Hepatocyte (in vitro differentiated cells): ENCODE measurements around the gene BROX. TPM values are rescaled to one million over a fixed set of nuclear protein-coding genes. Genes with fewer than 3 reads are reported as not detected.
A peak's percentile ranks its signal among the peaks of the same experiment; 100 is the strongest.

Experiments used
- DNase-seq: peaks from one replicate; pipeline ENCODE4 v3.0.0-alpha.2; 2016; ENCODE audit warnings: low spot score
- H2AFZ ChIP-seq: fragments of 200-600 bp; sonication (generic); 2 replicates; pipeline ENCODE4 v1.6.0; 2016; ENCODE audit warnings: antibody characterized with exemption, mild to moderate bottlenecking
- H3K27ac ChIP-seq: fragments of 200-600 bp; sonication (generic); 2 replicates; pipeline ENCODE4 v1.5.1; 2016; ENCODE audit warnings: mild to moderate bottlenecking
- H3K27me3 ChIP-seq: fragments of 200-600 bp; sonication (generic); 2 replicates; pipeline ENCODE4 v1.6.1; 2016
- H3K36me3 ChIP-seq: fragments of 200-600 bp; sonication (generic); replicated peaks from 2 replicates; pipeline ENCODE4 v1.5.1; 2016; ENCODE audit warnings: low read depth; ENCODE audit not compliant: insufficient read depth
- H3K4me1 ChIP-seq: fragments of 200-600 bp; sonication (generic); 2 replicates; pipeline ENCODE4 v1.5.1; 2016; ENCODE audit warnings: mild to moderate bottlenecking, moderate library complexity; ENCODE audit not compliant: insufficient read depth
- H3K4me2 ChIP-seq: fragments of 200-600 bp; sonication (generic); 2 replicates; pipeline ENCODE4 v1.6.0; 2016
- H3K4me3 ChIP-seq: fragments of 200-600 bp; sonication (generic); 2 replicates; pipeline ENCODE4 v1.5.1; 2016; ENCODE audit warnings: mild to moderate bottlenecking
- H3K79me2 ChIP-seq: fragments of 200-600 bp; sonication (generic); 2 replicates; pipeline ENCODE4 v1.6.0; 2017; ENCODE audit warnings: mild to moderate bottlenecking
- H3K9me2 ChIP-seq: fragments of 200-600 bp; sonication (generic); replicated peaks from 2 replicates; pipeline ENCODE4 v1.6.0; 2017; ENCODE audit warnings: mild to moderate bottlenecking; ENCODE audit not compliant: insufficient read depth
- H3K9me3 ChIP-seq: fragments of 200-600 bp; sonication (generic); 2 replicates; pipeline ENCODE4 v1.5.1; 2016; ENCODE audit warnings: low read depth, mild to moderate bottlenecking
- H4K20me1 ChIP-seq: fragments of 200-600 bp; sonication (generic); 2 replicates; pipeline ENCODE4 v1.6.0; 2016; ENCODE audit warnings: mild to moderate bottlenecking; ENCODE audit not compliant: insufficient read depth, poor library complexity, severe bottlenecking
- CTCF ChIP-seq: fragments of 200-600 bp; sonication (generic); IDR thresholded peaks from 2 replicates; pipeline ENCODE4 v1.5.1; 2016; ENCODE audit warnings: antibody characterized with exemption, mild to moderate bottlenecking; ENCODE audit not compliant: poor library complexity
- EZH2 ChIP-seq: fragments of 200-600 bp; sonication (generic); IDR thresholded peaks from 2 replicates; pipeline ENCODE4 v1.6.1; 2016; ENCODE audit warnings: antibody characterized with exemption, mild to moderate bottlenecking, borderline replicate concordance
- EZH2phosphoT487 ChIP-seq: fragments of 200-600 bp; sonication (generic); IDR thresholded peaks from one replicate; pipeline ENCODE4 v1.6.1; 2018; ENCODE audit warnings: antibody characterized with exemption, mild to moderate bottlenecking, low read depth, moderate library complexity; ENCODE audit not compliant: unreplicated experiment, severe bottlenecking
- WGBS: methylation state at CpG from one replicate; pipeline ENCODE4 v1.1.6; 2016; ENCODE audit warnings: low lambda C conversion rate; ENCODE audit errors: missing lambda C conversion rate; 5-methylcytosine and 5-hydroxymethylcytosine counted together
- polyA plus RNA-seq: library from polyadenylated mRNA; unstranded; fragments of >200 nt; fragmentation: Nextera tagmentation; extraction: Ambion mirVana; gene quantifications from 2 replicates; pipeline ENCODE4 v1.2.1, GENCODE V29; 2016
- total RNA-seq: library from RNA; depleted of rRNA; stranded (reverse); fragments of >200 nt; gene quantifications from 2 replicates; pipeline ENCODE4 v1.2.3, GENCODE V29; 2014

Gene BROX
- total and polyA plus RNA-seq, 2 experiments from 2014 or later = 19.4 to 53.8 TPM

- TF ChIP-seq EZH2phosphoT487 (no peak), EZH2 (no peak), CTCF (no peak)
- Histone ChIP-seq H3K27me3 (no peaks in the 10 kb centered on the region), H3K9me2 (no peaks in the 10 kb centered on the region), H2AFZ (no peak overlapping the region), H3K27ac (no peak overlapping the region), H3K4me3 (no peak overlapping the region), H3K4me1 (no peaks in the 10 kb centered on the region), H3K4me2 (no peak overlapping the region), H3K79me2 (no peaks in the 10 kb centered on the region), H3K9me3 (no peaks in the 10 kb centered on the region), H4K20me1 (no peaks in the 10 kb centered on the region), H3K36me3 (no peaks in the 10 kb centered on the region)
- DNase-seq = no peak
- 97% methylated on average over 1 of the region's 1 CpG for WGBS
Observed at GRCh38 chr1:222734740-222735139, 22.4 kb downstream of the BROX start.

GRCh38 chr1:222736470-222736869 is 24.1 kb downstream of the BROX start:
- 56% methylated on average over 5 of the region's 5 CpGs for WGBS
- Histone ChIP-seq H3K9me3 (no peaks in the 10 kb centered on the region), H4K20me1 (no peaks in the 10 kb centered on the region), H3K4me2 (no peak overlapping the region), H3K79me2 (no peaks in the 10 kb centered on the region), H2AFZ (no peak overlapping the region), H3K9me2 (no peaks in the 10 kb centered on the region), H3K27me3 (no peaks in the 10 kb centered on the region), H3K36me3 (no peaks in the 10 kb centered on the region), H3K27ac (peak overlapping the region; percentile 30), H3K4me3 (no peak overlapping the region), H3K4me1 (no peaks in the 10 kb centered on the region)
- DNase-seq = no peak
- TF ChIP-seq CTCF = no peak
- TF ChIP-seq EZH2 = no peak
- TF ChIP-seq EZH2phosphoT487 = no peak

- H3K27ac ChIP-seq = peak within 1 kb of the TSS; percentile 32
- 46% methylated on average over 1 of the region's 1 CpG for WGBS
- no peak within 1 kb of the TSS for H3K4me2 ChIP-seq
- no peaks in the 10 kb centered on the region for H3K9me3 ChIP-seq
- H2AFZ ChIP-seq = no peak within 1 kb of the TSS
- DNase-seq = peak; percentile 21
- TF ChIP-seq CTCF = no peak
- TF ChIP-seq EZH2 = no peak
- no peak for TF ChIP-seq EZH2phosphoT487
- no peak within 1 kb of the TSS for H3K4me3 ChIP-seq
- H3K4me1 ChIP-seq = no peaks in the 10 kb centered on the region
- no peaks in the 10 kb centered on the region for H3K9me2 ChIP-seq
- no peaks in the 10 kb centered on the region for H3K79me2 ChIP-seq
- no peaks in the 10 kb centered on the region for H4K20me1 ChIP-seq
- H3K27me3 ChIP-seq = no peaks in the 10 kb centered on the region
- no peaks in the 10 kb centered on the region for H3K36me3 ChIP-seq
Observed at GRCh38 chr1:222736972-222737371, 24.6 kb downstream of the BROX start, which contains the start of gene FAM177B. FAM177B (plus strand) TSS chr1:222737202; CDS start chr1:222746546, 9,344 bp downstream.

GRCh38 chr1:222739465-222739864 is 27.1 kb downstream of the BROX start:
- Histone ChIP-seq H3K79me2 (no peaks in the 10 kb centered on the region), H4K20me1 (no peaks in the 10 kb centered on the region), H3K4me3 (no peak overlapping the region), H3K27ac (no peak overlapping the region), H3K4me2 (no peak overlapping the region), H3K4me1 (no peaks in the 10 kb centered on the region), H3K9me2 (no peaks in the 10 kb centered on the region), H3K36me3 (no peaks in the 10 kb centered on the region), H3K27me3 (no peaks in the 10 kb centered on the region), H2AFZ (no peak overlapping the region), H3K9me3 (no peaks in the 10 kb centered on the region)
- WGBS = 82% methylated on average over 2 of the region's 2 CpGs
- no peak for DNase-seq
- TF ChIP-seq CTCF = no peak
- TF ChIP-seq EZH2 = no peak
- no peak for TF ChIP-seq EZH2phosphoT487
